ENCODE results near the gene ENTPD3. TPM values are rescaled to one million over a fixed set of nuclear protein-coding genes. Genes with fewer than 3 reads are reported as not detected.

ENTPD3 gene
- total RNA-seq, 2 donors from 2014 or later: 0.22 to 0.37 TPM

DNA sequence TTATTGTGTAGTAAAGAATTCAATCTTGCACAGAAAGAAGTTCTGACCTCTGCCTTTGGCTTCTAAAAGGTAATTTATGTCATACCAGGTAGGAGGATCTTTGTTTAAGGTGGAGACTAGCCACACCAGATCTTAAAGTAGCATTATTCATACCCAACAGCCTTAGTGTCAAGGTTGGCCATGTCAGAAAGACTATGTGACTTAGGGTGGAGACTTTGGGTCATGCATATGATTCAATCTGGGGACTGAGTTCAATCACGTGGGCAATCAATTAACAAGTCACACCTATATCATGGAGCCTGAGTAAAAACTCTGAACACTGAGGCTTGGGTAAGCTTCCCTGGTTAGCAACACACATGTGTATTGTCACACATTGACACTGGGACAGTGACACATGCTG is 28.5 kb upstream of the ENTPD3 start:
- H3K4me3 Mint-ChIP-seq: no peak overlapping the region
- no peaks in the 10 kb centered on the region for H3K27me3 ChIP-seq (ENCODE audit: control insufficient read depth, insufficient read depth, low read length, poor library complexity, severe bottlenecking)
- no peaks in the 10 kb centered on the region for H3K9me3 ChIP-seq (ENCODE audit: control insufficient read depth, low read length)
- 83 to 100% methylated on average over 1 of the region's 1 CpG for WGBS, 2 experiments (ENCODE audit: insufficient coverage in 1 of 2, insufficient read length in 1 of 2)
- TF ChIP-seq, protein P1, sequence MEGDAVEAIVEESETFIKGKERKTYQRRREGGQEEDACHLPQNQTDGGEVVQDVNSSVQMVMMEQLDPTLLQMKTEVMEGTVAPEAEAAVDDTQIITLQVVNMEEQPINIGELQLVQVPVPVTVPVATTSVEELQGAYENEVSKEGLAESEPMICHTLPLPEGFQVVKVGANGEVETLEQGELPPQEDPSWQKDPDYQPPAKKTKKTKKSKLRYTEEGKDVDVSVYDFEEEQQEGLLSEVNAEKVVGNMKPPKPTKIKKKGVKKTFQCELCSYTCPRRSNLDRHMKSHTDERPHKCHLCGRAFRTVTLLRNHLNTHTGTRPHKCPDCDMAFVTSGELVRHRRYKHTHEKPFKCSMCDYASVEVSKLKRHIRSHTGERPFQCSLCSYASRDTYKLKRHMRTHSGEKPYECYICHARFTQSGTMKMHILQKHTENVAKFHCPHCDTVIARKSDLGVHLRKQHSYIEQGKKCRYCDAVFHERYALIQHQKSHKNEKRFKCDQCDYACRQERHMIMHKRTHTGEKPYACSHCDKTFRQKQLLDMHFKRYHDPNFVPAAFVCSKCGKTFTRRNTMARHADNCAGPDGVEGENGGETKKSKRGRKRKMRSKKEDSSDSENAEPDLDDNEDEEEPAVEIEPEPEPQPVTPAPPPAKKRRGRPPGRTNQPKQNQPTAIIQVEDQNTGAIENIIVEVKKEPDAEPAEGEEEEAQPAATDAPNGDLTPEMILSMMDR (conservative IDR thresholded peaks at IDR 0.05): no peak
- peaks cover 13% of the 10 kb centered on the region for H3K27me3 Mint-ChIP-seq (ENCODE audit: insufficient read depth)
- H3K36me3 Mint-ChIP-seq (ENCODE audit: low read depth): no peaks in the 10 kb centered on the region
- no peak overlapping the region for H3K9ac ChIP-seq (ENCODE audit: extremely low read depth, low read length, poor library complexity, severe bottlenecking)
- no peak overlapping the region for H3K27ac ChIP-seq (ENCODE audit: low read depth, low read length)
- DNase-seq: no peak
- H3K4me1 ChIP-seq (ENCODE audit: control insufficient read depth, insufficient read depth, low read length): no peaks in the 10 kb centered on the region
- no peak overlapping the region for H3K27ac Mint-ChIP-seq
- no peaks in the 10 kb centered on the region for H3K36me3 ChIP-seq (ENCODE audit: control insufficient read depth, insufficient read depth, low read length)
- no peaks in the 10 kb centered on the region for H3K4me1 Mint-ChIP-seq
- no peak overlapping the region for H3K4me3 ChIP-seq (ENCODE audit: low read length)
- no peaks in the 10 kb centered on the region for H3K9me3 Mint-ChIP-seq

DNA sequence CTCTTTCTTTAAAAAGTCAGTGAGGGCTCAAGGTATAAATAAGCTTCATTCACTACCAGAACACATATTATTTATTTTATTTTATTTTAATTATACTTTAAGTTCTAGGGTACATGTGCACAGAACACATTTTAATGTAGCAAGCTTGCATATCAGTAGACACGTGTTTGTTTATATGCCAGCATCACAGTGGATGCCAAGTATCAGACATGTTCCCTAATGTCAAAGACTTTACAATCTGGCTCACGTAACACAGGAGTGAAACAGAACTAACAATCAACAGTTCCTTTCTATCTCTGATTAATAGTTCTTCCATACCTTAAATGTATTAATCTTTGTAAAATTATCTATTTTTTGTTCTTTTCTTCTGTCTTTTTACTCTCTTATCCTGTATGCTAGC is 23.3 kb upstream of the ENTPD3 start:
- no peak overlapping the region for H3K9ac ChIP-seq (ENCODE audit: extremely low read depth, low read length, poor library complexity, severe bottlenecking)
- no peak for DNase-seq
- TF ChIP-seq, protein P1 (conservative IDR thresholded peaks at IDR 0.05): no peak
- Mint-ChIP-seq H3K4me3 (no peak overlapping the region), H3K27me3 (ENCODE audit: insufficient read depth) (no peaks in the 10 kb centered on the region), H3K36me3 (ENCODE audit: low read depth) (no peaks in the 10 kb centered on the region), H3K27ac (no peak overlapping the region), H3K4me1 (no peaks in the 10 kb centered on the region), H3K9me3 (no peaks in the 10 kb centered on the region)
- no peak overlapping the region for H3K27ac ChIP-seq (ENCODE audit: low read depth, low read length)
- no peak overlapping the region for H3K4me3 ChIP-seq (ENCODE audit: low read length)
- H3K27me3 ChIP-seq (ENCODE audit: control insufficient read depth, insufficient read depth, low read length, poor library complexity, severe bottlenecking): no peaks in the 10 kb centered on the region
- no peaks in the 10 kb centered on the region for H3K36me3 ChIP-seq (ENCODE audit: control insufficient read depth, insufficient read depth, low read length)
- no peaks in the 10 kb centered on the region for H3K4me1 ChIP-seq (ENCODE audit: control insufficient read depth, insufficient read depth, low read length)
- 87 to 91% methylated on average over 1 to 2 of the region's 2 CpGs for WGBS, 2 experiments (ENCODE audit: insufficient coverage in 1 of 2, insufficient read length in 1 of 2)
- H3K9me3 ChIP-seq (ENCODE audit: control insufficient read depth, low read length): no peaks in the 10 kb centered on the region

DNA sequence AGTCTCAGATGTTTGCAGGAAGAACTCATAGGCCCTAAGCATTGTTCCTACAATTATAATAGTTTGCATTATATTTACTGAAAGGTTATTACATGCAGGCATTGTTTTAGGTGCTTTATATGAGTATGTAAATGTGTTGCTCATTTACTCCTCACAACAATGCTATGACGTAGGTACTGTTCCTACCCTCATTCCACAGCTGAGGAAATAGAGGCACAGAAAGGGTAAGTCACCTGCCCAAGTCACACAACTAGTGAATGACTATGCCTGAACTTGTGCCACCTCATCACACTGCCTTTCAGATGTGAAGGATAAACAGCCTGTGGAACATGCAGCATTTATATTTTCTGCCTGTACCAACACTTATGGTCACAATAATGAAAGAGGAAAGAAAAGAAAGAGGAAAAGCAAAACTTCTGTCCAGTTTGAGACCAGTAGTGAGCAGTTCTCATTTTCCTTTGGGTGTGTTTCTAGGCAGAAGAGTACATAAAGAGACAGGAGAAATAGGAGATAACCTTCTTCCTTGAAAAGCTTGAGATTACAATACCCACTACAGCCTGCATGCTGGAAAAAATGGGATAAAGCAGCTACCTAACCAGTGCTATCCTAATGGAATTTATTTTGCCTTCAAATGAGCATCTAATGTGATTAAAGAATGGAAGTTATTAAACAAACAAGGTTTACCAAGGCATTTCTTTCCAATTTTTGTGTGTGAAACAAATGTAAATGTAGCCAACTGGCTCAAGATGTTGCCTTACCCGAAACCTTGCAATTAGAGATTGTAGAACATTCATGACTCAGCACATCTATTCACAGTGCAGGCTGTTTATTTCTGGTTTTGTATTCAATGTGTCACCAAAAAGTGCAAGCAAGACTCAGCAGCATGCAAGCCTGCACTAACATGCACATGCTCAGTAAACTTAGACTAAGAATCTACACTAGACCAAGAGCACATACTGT is 20.5 kb upstream of the ENTPD3 start:
- H3K9me3 Mint-ChIP-seq: no peaks in the 10 kb centered on the region
- WGBS, 2 experiments (ENCODE audit: insufficient coverage in 1 of 2, insufficient read length in 1 of 2): 96% methylated on average over 2 of the region's 2 CpGs
- DNase-seq: no peak
- no peak overlapping the region for H3K4me3 Mint-ChIP-seq
- H3K27me3 Mint-ChIP-seq (ENCODE audit: insufficient read depth): peaks cover 2% of the 10 kb centered on the region
- Histone ChIP-seq H3K9me3 (ENCODE audit: control insufficient read depth, low read length) (no peaks in the 10 kb centered on the region), H3K27me3 (ENCODE audit: control insufficient read depth, insufficient read depth, low read length, poor library complexity, severe bottlenecking) (no peaks in the 10 kb centered on the region), H3K27ac (ENCODE audit: low read depth, low read length) (no peak overlapping the region), H3K4me1 (ENCODE audit: control insufficient read depth, insufficient read depth, low read length) (no peaks in the 10 kb centered on the region), H3K9ac (ENCODE audit: extremely low read depth, low read length, poor library complexity, severe bottlenecking) (no peak overlapping the region), H3K4me3 (ENCODE audit: low read length) (no peak overlapping the region), H3K36me3 (ENCODE audit: control insufficient read depth, insufficient read depth, low read length) (no peaks in the 10 kb centered on the region)
- no peaks in the 10 kb centered on the region for H3K36me3 Mint-ChIP-seq (ENCODE audit: low read depth)
- TF ChIP-seq, protein P1 (conservative IDR thresholded peaks at IDR 0.05): no peak
- H3K27ac Mint-ChIP-seq: no peak overlapping the region
- no peaks in the 10 kb centered on the region for H3K4me1 Mint-ChIP-seq

Measured in endodermal cell (in vitro differentiated cells).